Esophagus (tissue), 2 donors: Measurements from ENCODE around the gene GFER. TPM values are rescaled to one million over a fixed set of nuclear protein-coding genes. Genes with fewer than 3 reads are reported as not detected.

Experiments
- H3K27ac ChIP-seq, 2 donors: one replicate each; pipeline ENCODE4 v1.5.1; 2013; ENCODE audit warnings: low read depth in 2 of 2, mild to moderate bottlenecking in 2 of 2, inconsistent platforms in 1 of 2, low read length in 1 of 2, moderate library complexity in 1 of 2
- H3K27me3 ChIP-seq, 2 donors: one replicate each; pipeline ENCODE4 v1.6.1; 2013; ENCODE audit warnings: low read length in 2 of 2, control low read depth in 1 of 2, mild to moderate bottlenecking in 1 of 2; ENCODE audit not compliant: insufficient read depth in 2 of 2, control insufficient read depth in 1 of 2
- H3K36me3 ChIP-seq, 2 donors: one replicate each; pipeline ENCODE4 v1.6.1; 2013; ENCODE audit warnings: low read length in 1 of 2; ENCODE audit not compliant: control insufficient read depth in 2 of 2, insufficient read depth in 2 of 2
- H3K4me1 ChIP-seq, 2 donors: one replicate each; pipeline ENCODE4 v1.6.1; 2013; ENCODE audit warnings: low read length in 1 of 2; ENCODE audit not compliant: control insufficient read depth in 2 of 2, insufficient read depth in 2 of 2
- H3K4me3 ChIP-seq, 2 donors: one replicate each; pipeline ENCODE4 v1.5.1; 2013; ENCODE audit warnings: low read length in 2 of 2, mild to moderate bottlenecking in 2 of 2, low read depth in 1 of 2, moderate library complexity in 1 of 2
- H3K9me3 ChIP-seq, 2 donors: one replicate each; pipeline ENCODE4 v1.6.1; 2013; ENCODE audit warnings: mild to moderate bottlenecking in 2 of 2, low read depth in 1 of 2, low read length in 1 of 2, moderate library complexity in 1 of 2; ENCODE audit not compliant: control insufficient read depth in 2 of 2, insufficient read depth in 1 of 2
- WGBS, 2 donors: extraction: QIAGEN DNeasy Blood & Tissue Kit; methylation state at CpG; one replicate each; pipeline ENCODE4 v1.1.7; 2013; 5-methylcytosine and 5-hydroxymethylcytosine counted together
- polyA plus RNA-seq, 2 donors: library from polyadenylated mRNA; stranded (reverse); fragments of 200-250 nt; gene quantifications; one replicate each; pipeline ENCODE4 v1.2.3, GENCODE V29; 2013
- donor health status: healthy with polysubstance abuse.
- donor health status: Bipolar disorder and iron deficiency.

Gene GFER
- polyA plus RNA-seq, 2 donors: 13.1 to 23.1 TPM

DNA sequence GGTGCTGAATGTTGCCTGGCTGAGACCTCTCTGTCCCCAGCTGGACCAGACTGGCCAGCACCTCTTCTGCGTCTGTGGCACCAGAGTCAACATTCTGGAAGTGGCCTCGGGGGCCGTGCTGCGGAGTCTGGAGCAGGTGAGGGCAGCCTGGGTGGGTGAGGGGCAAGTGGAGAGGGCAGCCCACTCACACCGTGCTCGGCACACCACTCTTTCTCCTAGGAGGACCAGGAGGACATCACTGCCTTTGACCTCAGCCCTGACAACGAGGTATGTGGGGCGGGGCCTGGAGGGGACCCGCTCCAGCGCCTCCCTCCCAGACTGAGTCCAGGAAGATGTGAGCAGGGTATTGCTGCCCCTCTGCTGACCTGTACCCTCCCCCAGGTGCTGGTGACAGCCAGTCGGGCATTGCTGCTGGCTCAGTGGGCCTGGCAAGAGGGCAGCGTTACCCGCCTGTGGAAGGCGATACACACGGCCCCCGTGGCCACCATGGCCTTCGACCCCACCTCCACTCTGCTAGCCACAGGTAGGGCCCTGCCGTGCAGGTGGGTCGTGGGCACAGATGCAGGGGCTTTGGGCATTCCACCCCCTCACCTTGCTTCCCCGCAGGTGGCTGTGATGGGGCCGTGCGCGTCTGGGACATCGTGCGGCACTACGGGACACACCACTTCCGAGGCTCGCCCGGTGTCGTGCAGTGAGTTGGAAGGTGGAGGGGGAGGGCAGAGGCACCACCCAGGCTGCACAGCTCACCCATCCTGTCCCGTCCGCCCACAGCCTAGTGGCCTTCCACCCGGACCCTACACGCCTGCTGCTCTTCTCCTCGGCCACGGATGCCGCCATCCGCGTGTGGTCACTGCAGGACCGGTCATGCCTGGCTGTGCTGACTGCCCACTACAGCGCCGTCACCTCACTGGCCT is 9.6 kb upstream of the GFER start:
- no peaks in the 10 kb centered on the region for H3K9me3 ChIP-seq
- H3K4me1 ChIP-seq: peaks cover 4 to 32% of the 10 kb centered on the region in 2 donors
- no peak overlapping the region for H3K4me3 ChIP-seq
- H3K27ac ChIP-seq: no peak overlapping the region
- H3K27me3 ChIP-seq: peaks cover 0 to 2% of the 10 kb centered on the region in 2 donors
- H3K36me3 ChIP-seq: peaks cover 5 to 47% of the 10 kb centered on the region in 2 donors
- WGBS, 2 donors: 92% methylated on average over 37 to 42 of the region's 42 CpGs

GRCh38 chr16:1975432-1976215 is 8.4 kb upstream of the GFER start:
- H3K9me3 ChIP-seq: no peaks in the 10 kb centered on the region
- no peak overlapping the region for H3K4me3 ChIP-seq
- no peak overlapping the region for H3K27ac ChIP-seq
- peaks cover 5 to 47% of the 10 kb centered on the region in 2 donors for H3K36me3 ChIP-seq
- 90 to 91% methylated on average over 31 to 33 of the region's 33 CpGs for WGBS, 2 donors
- H3K4me1 ChIP-seq: peaks cover 4 to 44% of the 10 kb centered on the region in 2 donors
- H3K27me3 ChIP-seq: peaks cover 0 to 3% of the 10 kb centered on the region in 2 donors

DNA sequence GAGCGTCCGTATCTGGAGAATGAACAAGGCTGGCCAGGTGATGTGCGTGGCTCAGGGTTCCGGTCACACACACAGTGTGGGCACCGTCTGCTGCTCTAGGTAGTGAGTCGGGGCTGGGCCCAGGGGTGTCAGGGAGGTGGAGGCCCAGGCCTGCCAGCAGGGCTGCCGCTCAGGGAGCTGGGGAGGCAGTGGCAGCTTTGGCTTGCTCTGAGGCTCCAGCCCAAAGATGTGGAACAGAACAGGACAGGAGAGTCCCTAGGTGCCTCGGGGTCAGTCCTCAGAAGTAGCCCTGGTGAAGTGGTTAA is 7.8 kb upstream of the GFER start:
- H3K27me3 ChIP-seq: peaks cover 0 to 8% of the 10 kb centered on the region in 2 donors

GRCh38 chr16:1976951-1977874 is 6.8 kb upstream of the GFER start:
- peaks cover 0 to 10% of the 10 kb centered on the region in 2 donors for H3K27me3 ChIP-seq
- WGBS, 2 donors: 88 to 90% methylated on average over 32 to 33 of the region's 33 CpGs
- H3K4me1 ChIP-seq: peaks cover 4 to 46% of the 10 kb centered on the region in 2 donors
- H3K36me3 ChIP-seq: peaks cover 5 to 47% of the 10 kb centered on the region in 2 donors
- no peaks in the 10 kb centered on the region for H3K9me3 ChIP-seq
- H3K4me3 ChIP-seq: no peak overlapping the region
- H3K27ac ChIP-seq: no peak overlapping the region

More for the DNA sequence above, 7.8 kb upstream of the GFER start:
- H3K4me1 ChIP-seq: peaks cover 4 to 40% of the 10 kb centered on the region in 2 donors
- H3K4me3 ChIP-seq: no peak overlapping the region
- H3K9me3 ChIP-seq: no peaks in the 10 kb centered on the region
- peaks cover 5 to 47% of the 10 kb centered on the region in 2 donors for H3K36me3 ChIP-seq
- WGBS, 2 donors: 90 to 91% methylated on average over 8 of the region's 8 CpGs
- H3K27ac ChIP-seq: no peak overlapping the region

DNA sequence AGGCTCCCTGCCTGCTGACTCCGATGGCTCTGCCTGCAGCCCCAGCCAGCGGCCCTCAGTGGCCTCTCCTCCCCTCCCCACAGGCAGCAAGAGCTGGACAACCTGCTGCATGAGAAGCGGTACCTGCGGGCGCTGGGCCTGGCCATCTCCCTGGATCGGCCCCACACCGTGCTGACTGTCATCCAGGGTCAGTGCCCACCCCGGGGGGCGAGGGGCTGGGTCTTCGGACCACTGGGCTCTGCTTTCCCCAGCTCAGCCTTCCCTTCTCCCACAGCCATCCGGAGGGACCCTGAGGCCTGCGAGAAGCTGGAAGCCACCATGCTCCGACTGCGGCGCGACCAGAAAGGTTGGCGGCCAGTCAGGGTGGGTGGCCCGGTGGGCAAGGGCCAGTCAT is 6.1 kb upstream of the GFER start:
- WGBS, 2 donors: 91 to 95% methylated on average over 18 of the region's 18 CpGs
- Histone ChIP-seq H3K4me1 (peaks cover 4 to 41% of the 10 kb centered on the region in 2 donors), H3K27me3 (peaks cover 0 to 10% of the 10 kb centered on the region in 2 donors), H3K4me3 (peak overlapping the region in 1 of 2 donors; percentile 6), H3K27ac (peak overlapping the region in 1 of 2 donors; percentile 60), H3K9me3 (no peaks in the 10 kb centered on the region), H3K36me3 (peaks cover 5 to 47% of the 10 kb centered on the region in 2 donors)

- Histone ChIP-seq H3K36me3 (peaks cover 5 to 47% of the 10 kb centered on the region in 2 donors), H3K4me3 (peak overlapping the region; percentile 42), H3K9me3 (no peaks in the 10 kb centered on the region), H3K4me1 (peaks cover under 1 to 43% of the 10 kb centered on the region in 2 donors), H3K27me3 (peaks cover 0 to 10% of the 10 kb centered on the region in 2 donors), H3K27ac (peak overlapping the region; percentile 78 to 79)
- 57 to 74% methylated on average over 35 to 37 of the region's 37 CpGs for WGBS, 2 donors
These were observed 5.4 kb upstream of the GFER start for GRCh38 chr16:1978476-1979120.

GRCh38 chr16:1979271-1980029 is 4.5 kb upstream of the GFER start:
- H3K4me1 ChIP-seq: peaks cover 0 to 44% of the 10 kb centered on the region in 2 donors

DNA sequence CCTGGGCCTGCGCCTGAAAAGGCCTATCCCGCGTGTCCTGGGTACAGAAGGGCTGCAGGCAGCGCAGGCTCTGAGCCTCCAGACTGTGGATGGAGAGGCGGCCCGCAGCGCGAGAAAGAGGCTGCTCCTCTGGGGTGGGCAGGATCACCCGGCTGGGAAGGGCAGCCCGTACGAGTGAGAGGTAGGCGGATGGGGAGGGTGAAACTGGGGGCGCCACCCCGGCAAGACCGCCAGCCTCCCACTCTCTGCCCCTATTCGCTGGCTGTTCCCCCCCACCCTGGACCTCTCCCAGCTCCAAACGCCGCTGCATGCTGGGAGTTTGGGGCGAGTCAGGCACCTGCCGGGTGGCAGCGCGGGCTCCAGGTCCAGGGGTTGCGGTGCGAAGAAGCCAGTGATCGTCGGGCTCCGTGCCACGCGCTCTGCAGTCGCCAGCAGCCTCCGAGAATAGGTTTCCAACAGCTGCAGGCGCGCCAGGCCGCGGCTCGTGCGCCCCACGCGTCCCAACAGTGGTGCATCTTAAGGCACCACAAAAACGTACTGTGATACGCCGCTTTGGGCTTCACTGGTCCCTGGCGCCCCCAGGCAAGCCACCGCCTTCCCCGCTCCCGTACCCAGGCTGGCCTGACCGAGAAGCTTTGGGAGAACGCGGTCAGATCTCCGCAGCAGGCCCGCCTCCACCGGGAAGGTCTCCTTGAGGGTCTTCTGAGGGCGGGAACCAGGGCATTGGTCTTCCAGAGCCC is 3.8 kb upstream of the GFER start:
- Histone ChIP-seq H3K36me3 (peaks cover 5 to 34% of the 10 kb centered on the region in 2 donors), H3K9me3 (no peaks in the 10 kb centered on the region), H3K27me3 (peaks cover 0 to 10% of the 10 kb centered on the region in 2 donors), H3K4me1 (peaks cover 5 to 47% of the 10 kb centered on the region in 2 donors), H3K4me3 (peak overlapping the region; percentile 8 to 42), H3K27ac (peak overlapping the region; percentile 70 to 78)
- WGBS, 2 donors: 5 to 12% methylated on average over 53 of the region's 53 CpGs

More at GRCh38 chr16:1979271-1980029, 4.5 kb upstream of the GFER start:
- H3K27ac ChIP-seq: peak overlapping the region; percentile 78 to 79
- H3K36me3 ChIP-seq: peaks cover 5 to 42% of the 10 kb centered on the region in 2 donors
- H3K27me3 ChIP-seq: peaks cover 0 to 10% of the 10 kb centered on the region in 2 donors
- peak overlapping the region; percentile 42 for H3K4me3 ChIP-seq
- H3K9me3 ChIP-seq: no peaks in the 10 kb centered on the region
- 19% methylated on average over 60 to 70 of the region's 70 CpGs for WGBS, 2 donors
